ENCODE measurements around the gene ACTMAP. TPM values are rescaled to one million over a fixed set of nuclear protein-coding genes. Genes with fewer than 3 reads are reported as not detected.
A peak's percentile ranks its signal among the peaks of the same experiment; 100 is the strongest.

Gene ACTMAP
- total and polyA plus RNA-seq, 2 of the 13 experiments (the other 11 are each of a cell fraction or from before 2014, with no cell fraction given) = 2.2 to 7.9 TPM

- no peak for TF ChIP-seq ZBTB49 (CRISPR knock-in tag; IDR thresholded peaks at IDR 0.05; ENCODE audit: borderline replicate concordance)
- TF ChIP-seq PCBP1 (IDR thresholded peaks at IDR 0.05; ENCODE audit: borderline replicate concordance, low read depth, low read length) = no peak
- TF ChIP-seq PRDM4 (CRISPR knock-in tag; IDR thresholded peaks at IDR 0.05; ENCODE audit: borderline replicate concordance) = no peak
- TF ChIP-seq NFATC3 (CRISPR knock-in tag; IDR thresholded peaks at IDR 0.05) = no peak
- no peak for TF ChIP-seq GATA4 (IDR thresholded peaks at IDR 0.05; ENCODE audit: borderline replicate concordance, low read depth)
- no peak for TF ChIP-seq CBFB (CRISPR knock-in tag; IDR thresholded peaks at IDR 0.05)
- no peak for TF ChIP-seq ELK4 (CRISPR knock-in tag; IDR thresholded peaks at IDR 0.05; ENCODE audit: borderline replicate concordance)
- TF ChIP-seq ZNF563 (CRISPR knock-in tag; IDR thresholded peaks at IDR 0.05) = no peak
- peak in 1 of 2 experiments; percentile 65; a peak in 3 of 4 replicates for TF ChIP-seq POLR2A (IDR thresholded peaks at IDR 0.05; ENCODE audit: insufficient read depth in 1 of 2, low read depth in 2 of 2, low read length in 2 of 2)
- no peak for TF ChIP-seq U2AF1 (optimal IDR thresholded peaks at IDR 0.05; ENCODE audit: low read depth, low read length)
- TF ChIP-seq ZHX1 (CRISPR knock-in tag; IDR thresholded peaks at IDR 0.05; ENCODE audit: low read depth) = no peak
- no peak for TF ChIP-seq HNRNPUL1 (IDR thresholded peaks at IDR 0.05; ENCODE audit: low read depth, low read length)
- TF ChIP-seq ZNF749 (CRISPR knock-in tag; IDR thresholded peaks at IDR 0.05; ENCODE audit: borderline replicate concordance) = no peak
- TF ChIP-seq ZNF296 (CRISPR knock-in tag; conservative IDR thresholded peaks at IDR 0.05) = no peak
- TF ChIP-seq ZNF17 (CRISPR knock-in tag; IDR thresholded peaks at IDR 0.05) = no peak
- no peak for TF ChIP-seq GZF1 (CRISPR knock-in tag; IDR thresholded peaks at IDR 0.05)
- TF ChIP-seq ZNF784 (CRISPR knock-in tag; IDR thresholded peaks at IDR 0.05; ENCODE audit: borderline replicate concordance) = no peak
- TF ChIP-seq TFAP4 (IDR thresholded peaks at IDR 0.05; ENCODE audit: borderline replicate concordance, low read depth) = peak; percentile 94
Measured at GRCh38 chr19:40750058-40750873, at the start of gene ACTMAP (continued).
